A549 (cell line): ENCODE data around the gene PRKN.

ENCODE experiments used
- CHD2 ChIP-seq: fragments of 150-350 bp; IDR thresholded peaks from 2 replicates; pipeline ENCODE4 v1.6.1; 2014; ENCODE audit warnings: low read length; ENCODE audit not compliant: partially characterized antibody
- POLR2A ChIP-seq: IDR thresholded peaks from 2 replicates; pipeline ENCODE4 v1.6.1; 2012; ENCODE audit warnings: mild to moderate bottlenecking, low read length
- RARB ChIP-seq: fragments of 250-450 bp; sonication (Bioruptor Pico); IDR thresholded peaks from 2 replicates; pipeline ENCODE4 v1.8.0; 2021; ENCODE audit warnings: mild to moderate bottlenecking, moderate library complexity
- SMC3 ChIP-seq: fragments of >200 bp; sonication (Bioruptor Twin); formaldehyde crosslinking; IDR thresholded peaks from 3 replicates; pipeline ENCODE4 v1.6.1; 2018; ENCODE audit warnings: inconsistent platforms
- TF ChIP-seq, protein P1 (sequence below): fragments of >200 bp; sonication (Bioruptor Twin); formaldehyde crosslinking; IDR thresholded peaks from 3 replicates; pipeline ENCODE4 v1.5.1; 2016

DNA sequence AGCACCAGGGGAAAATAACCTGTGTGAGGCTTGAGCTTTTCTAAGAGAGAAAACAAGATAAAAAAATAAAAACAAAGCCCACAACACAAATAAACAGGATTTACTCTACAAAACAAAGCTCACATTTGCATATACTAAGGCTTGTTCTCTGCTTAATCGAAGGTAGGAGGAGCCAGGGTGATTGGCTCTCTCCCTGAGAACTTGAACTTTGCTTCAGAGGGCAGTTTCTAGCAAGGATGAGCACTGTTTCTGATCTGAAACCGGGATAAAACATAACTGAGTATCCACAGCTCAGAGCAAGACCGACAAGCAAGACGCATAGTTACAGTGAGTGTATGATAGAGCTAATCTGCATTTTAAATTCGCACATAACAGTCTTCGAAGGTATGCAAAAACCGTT, 200.6 kb downstream of the PRKN start:
- TF ChIP-seq RARB (CRISPR knock-in tag) (no peak), CHD2 (no peak), SMC3 (no peak), POLR2A (no peak)
- TF ChIP-seq, protein P1, sequence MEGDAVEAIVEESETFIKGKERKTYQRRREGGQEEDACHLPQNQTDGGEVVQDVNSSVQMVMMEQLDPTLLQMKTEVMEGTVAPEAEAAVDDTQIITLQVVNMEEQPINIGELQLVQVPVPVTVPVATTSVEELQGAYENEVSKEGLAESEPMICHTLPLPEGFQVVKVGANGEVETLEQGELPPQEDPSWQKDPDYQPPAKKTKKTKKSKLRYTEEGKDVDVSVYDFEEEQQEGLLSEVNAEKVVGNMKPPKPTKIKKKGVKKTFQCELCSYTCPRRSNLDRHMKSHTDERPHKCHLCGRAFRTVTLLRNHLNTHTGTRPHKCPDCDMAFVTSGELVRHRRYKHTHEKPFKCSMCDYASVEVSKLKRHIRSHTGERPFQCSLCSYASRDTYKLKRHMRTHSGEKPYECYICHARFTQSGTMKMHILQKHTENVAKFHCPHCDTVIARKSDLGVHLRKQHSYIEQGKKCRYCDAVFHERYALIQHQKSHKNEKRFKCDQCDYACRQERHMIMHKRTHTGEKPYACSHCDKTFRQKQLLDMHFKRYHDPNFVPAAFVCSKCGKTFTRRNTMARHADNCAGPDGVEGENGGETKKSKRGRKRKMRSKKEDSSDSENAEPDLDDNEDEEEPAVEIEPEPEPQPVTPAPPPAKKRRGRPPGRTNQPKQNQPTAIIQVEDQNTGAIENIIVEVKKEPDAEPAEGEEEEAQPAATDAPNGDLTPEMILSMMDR: no peak
